HepG2 (cell line): ENCODE measurements around the gene ACTR6. TPM values are rescaled to one million over a fixed set of nuclear protein-coding genes. Genes with fewer than 3 reads are reported as not detected.

ENCODE experiments used
- ATAC-seq: fragments of 200-7000 bp; cut with Tn5 transposase; 3 replicates; pipeline ENCODE4 v1.9.1; 2020; ENCODE audit warnings: mild to moderate bottlenecking, moderate library complexity
- BruUV-seq: library from RNA; stranded (reverse); fragments of 400-500 nt; replicated peaks from 2 replicates; lab custom pipeline; 2021; lab: Mats Ljungman, UMichigan
- CTCF ChIA-PET: fragments of 300-600 bp; formaldehyde crosslinking; extraction: SDS; loops from one replicate; lab custom pipeline; 2021; ENCODE audit warnings: low total read pairs, inconsistent platforms, low intra/inter-chr PET ratio; lab: Yijun Ruan, JAX
- POLR2A ChIA-PET: fragments of 350-600 bp; sonication (Branson Sonifier 250); formaldehyde crosslinking; loops from one replicate; lab custom pipeline; 2020; ENCODE audit warnings: antibody characterized with exemption, inconsistent platforms; lab: Yijun Ruan, JAX
- DNase-seq: peaks from one replicate; pipeline ENCODE4 v3.0.0-alpha.2; 2015; ENCODE audit warnings: low spot score
- FAIRE-seq: peaks from 3 replicates; lab custom pipeline; 2011; peaks lifted over from hg19 to GRCh38; lab: Jason Lieb, UNC
- H2AFZ ChIP-seq: one replicate; pipeline ENCODE4 v1.6.1; 2011; ENCODE audit warnings: low read length, inconsistent platforms
- H3K27ac ChIP-seq: fragments of 300-600 bp; 3 replicates; pipeline ENCODE4 v1.8.0; 2011; ENCODE audit warnings: mixed run types, mild to moderate bottlenecking, mixed read lengths, low read length, inconsistent platforms; ENCODE audit not compliant: insufficient read depth; ENCODE audit errors: extremely low read length
- H3K27me3 ChIP-seq, 2 experiments: fragments of 200-600 bp in 1 of 2; 2 replicates in 1 of 2; 3 replicates in 1 of 2; pipeline versions ENCODE4 v1.6.0 to v1.8.0; 2011; ENCODE audit warnings: low read length in 2 of 2, mild to moderate bottlenecking in 2 of 2, moderate library complexity in 2 of 2, inconsistent platforms in 1 of 2; ENCODE audit not compliant: insufficient read depth in 2 of 2, control insufficient read depth in 1 of 2
- H3K36me3 ChIP-seq, 2 experiments: fragments of 200-600 bp in 1 of 2; replicated peaks in 1 of 2; 2 replicates in 1 of 2; 3 replicates in 1 of 2; pipeline versions ENCODE4 v1.5.1 to v1.8.0; 2011; ENCODE audit warnings: low read length in 2 of 2, inconsistent platforms in 1 of 2; ENCODE audit not compliant: insufficient read depth in 2 of 2, control insufficient read depth in 1 of 2
- H3K4me1 ChIP-seq: 2 replicates; pipeline ENCODE4 v1.5.1; 2012; ENCODE audit warnings: low read length, inconsistent platforms; ENCODE audit not compliant: insufficient read depth
- H3K4me2 ChIP-seq: 2 replicates; pipeline ENCODE4 v1.6.0; 2011; ENCODE audit warnings: low read depth, low read length, inconsistent platforms
- H3K4me3 ChIP-seq, 3 experiments: fragments of 200-600 bp in 1 of 3; sonication (generic), shearing (Covaris generic) in 1 of 3; replicated peaks in 1 of 3; 2 replicates each; pipeline ENCODE4 v1.5.1; 2011 to 2016; ENCODE audit warnings: low read length in 3 of 3, inconsistent platforms in 2 of 3, low read depth in 2 of 3, mild to moderate bottlenecking in 2 of 3, control low read depth in 1 of 3, mixed read lengths in 1 of 3; ENCODE audit not compliant: insufficient read depth in 1 of 3
- H3K79me2 ChIP-seq: one replicate; pipeline ENCODE4 v1.6.1; 2011; ENCODE audit warnings: low read length, inconsistent platforms; ENCODE audit not compliant: insufficient read depth
- H3K9ac ChIP-seq: 2 replicates; pipeline ENCODE4 v1.6.0; 2011; ENCODE audit warnings: mild to moderate bottlenecking, low read depth, low read length, inconsistent platforms; ENCODE audit not compliant: insufficient read depth
- H3K9me3 ChIP-seq: 2 replicates; pipeline ENCODE4 v1.5.1; 2012; ENCODE audit warnings: mild to moderate bottlenecking, low read length
- H4K20me1 ChIP-seq: 2 replicates; pipeline ENCODE4 v1.6.0; 2011; ENCODE audit warnings: inconsistent platforms, mild to moderate bottlenecking, low read length, moderate library complexity; ENCODE audit not compliant: insufficient read depth
- AHDC1 ChIP-seq: sonication (generic); formaldehyde crosslinking; IDR thresholded peaks from 2 replicates; pipeline ENCODE4 v1.5.1; 2020; ENCODE audit warnings: mild to moderate bottlenecking, missing genetic modification reagents, borderline replicate concordance
- CBFB ChIP-seq: sonication (generic); formaldehyde crosslinking; IDR thresholded peaks from 2 replicates; pipeline ENCODE4 v1.4.0; 2020; ENCODE audit warnings: missing genetic modification reagents
- FOXA1 ChIP-seq, 2 experiments: fragments of 450-650 bp in 1 of 2; sonication (generic) in 1 of 2; formaldehyde crosslinking in 1 of 2; IDR thresholded peaks; 2 replicates each; pipeline versions ENCODE4 v1.4.0 to v1.6.1; 2016 to 2020; ENCODE audit warnings: missing genetic modification reagents in 1 of 2
- NFKB2 ChIP-seq: sonication (generic); formaldehyde crosslinking; IDR thresholded peaks from 2 replicates; pipeline ENCODE4 v1.4.0; 2020; ENCODE audit warnings: missing genetic modification reagents, borderline replicate concordance
- STAT5B ChIP-seq: sonication (generic); formaldehyde crosslinking; IDR thresholded peaks from 2 replicates; pipeline ENCODE4 v1.4.0; 2020; ENCODE audit warnings: missing genetic modification reagents
- YEATS2 ChIP-seq: sonication (generic); formaldehyde crosslinking; IDR thresholded peaks from 2 replicates; pipeline ENCODE4 v1.4.0; 2020; ENCODE audit warnings: missing genetic modification reagents, borderline replicate concordance
- ZNF280D ChIP-seq: sonication (generic); formaldehyde crosslinking; IDR thresholded peaks from 2 replicates; pipeline ENCODE4 v1.5.1; 2020; ENCODE audit warnings: mild to moderate bottlenecking, missing genetic modification reagents
- ZNF839 ChIP-seq: sonication (generic); formaldehyde crosslinking; IDR thresholded peaks from 2 replicates; pipeline ENCODE4 v1.4.0; 2020; ENCODE audit warnings: missing genetic modification reagents, mild to moderate bottlenecking, borderline replicate concordance
- WGBS: methylation state at CpG from one replicate; pipeline ENCODE4 v1.1.6; 2017; ENCODE audit warnings: low lambda C conversion rate; 5-methylcytosine and 5-hydroxymethylcytosine counted together
- in situ Hi-C: cut with HindIII; loops from 2 replicates; pipeline ENCODE4 v1.10.0; 2017; ENCODE audit warnings: low pct_unique_long_range_greater_than_20kb; ENCODE audit not compliant: extremely low pct_ligation_motif_present
- intact Hi-C: fragments of 100-400 bp; cut with micrococcal nuclease; formaldehyde crosslinking; loops from one replicate; pipeline ENCODE4 v1.10.0; 2022; ENCODE audit not compliant: unreplicated experiment
- polyA plus RNA-seq, 8 experiments: library from polyadenylated mRNA; depleted of rRNA in 3 of 8; stranded (reverse) in 7 of 8; unstranded in 1 of 8; fragments of >200 nt; fragmentation: Illumina TruSeq in 4 of 8; extraction: Trizol in 4 of 8; gene quantifications; 2 replicates each; pipeline versions ENCODE4 v1.2.1 to v1.2.3, GENCODE V29; 2011 to 2016; ENCODE audit warnings: low read depth in 4 of 8, missing spikeins in 1 of 8, mixed read lengths in 1 of 8; ENCODE audit not compliant: insufficient read depth in 1 of 8
- total RNA-seq, 5 experiments: library from RNA; depleted of rRNA; stranded (reverse); fragments of >200 nt; fragmentation: Illumina TruSeq; extraction: Trizol; gene quantifications; 2 replicates each; pipeline ENCODE4 v1.2.3, GENCODE V29; 2016; ENCODE audit warnings: low read depth in 1 of 5
- TF ChIP-seq, protein P1 (sequence below): sonication (generic); formaldehyde crosslinking; IDR thresholded peaks from 2 replicates; pipeline ENCODE4 v1.4.0; 2020; ENCODE audit warnings: missing genetic modification reagents, borderline replicate concordance

ACTR6 gene
- total and polyA plus RNA-seq, 2 of the 13 experiments (the other 11 are each of a cell fraction or from before 2014, with no cell fraction given), result 12.9 to 22.4 TPM

DNA sequence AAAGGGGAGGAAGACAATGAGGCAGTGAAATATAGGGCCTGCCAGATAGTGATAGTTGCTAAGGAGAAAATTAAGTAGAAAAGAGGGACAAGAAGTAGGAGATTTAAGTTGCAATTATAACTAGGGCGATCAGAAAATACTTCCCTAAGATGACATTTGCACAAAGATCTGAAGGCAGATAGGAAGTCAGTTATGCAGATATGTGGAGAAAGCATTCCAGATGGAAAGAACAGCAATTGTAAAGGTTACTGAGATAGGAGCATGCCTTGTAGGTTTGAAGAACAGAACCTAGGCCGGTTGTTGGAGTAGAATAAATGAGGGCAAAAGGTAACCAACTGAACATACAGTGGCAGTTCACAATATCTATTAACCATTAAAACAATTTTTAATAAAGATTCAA lies 21.4 kb upstream of the ACTR6 start:
- FAIRE-seq (no peak), DNase-seq (no peak), ATAC-seq (no peak)
- 96% methylated on average over 2 of the region's 2 CpGs for WGBS
- intact Hi-C loops (no loop called here), in situ Hi-C loops (no loop called here)
- no peaks in the 10 kb centered on the region for H4K20me1 ChIP-seq
- no peak overlapping the region for H2AFZ ChIP-seq
- peaks cover 0 to 13% of the 10 kb centered on the region in 2 experiments; a peak in 1 of 5 replicates for H3K36me3 ChIP-seq
- peaks cover 14% of the 10 kb centered on the region for H3K4me1 ChIP-seq
- H3K4me3 ChIP-seq, result no peak overlapping the region
- H3K27me3 ChIP-seq, result no peaks in the 10 kb centered on the region
- H3K27ac ChIP-seq, result no peak overlapping the region
- no peak overlapping the region for H3K9ac ChIP-seq
- BruUV-seq, result no TSS peak
- H3K4me2 ChIP-seq, result no peak overlapping the region
- ChIA-PET POLR2A (no interaction called here), CTCF (no interaction called here)
- H3K79me2 ChIP-seq, result no peaks in the 10 kb centered on the region
- H3K9me3 ChIP-seq, result no peaks in the 10 kb centered on the region
- no peak for TF ChIP-seq STAT5B
- no peak for TF ChIP-seq ZNF280D (CRISPR knock-in tag)
- no peak for TF ChIP-seq ZNF839
- TF ChIP-seq NFKB2, result no peak
- TF ChIP-seq FOXA1 (IDR thresholded peaks at IDR 0.05), result no peak
- TF ChIP-seq FOXA1 (CRISPR knock-in tag; IDR thresholded peaks at IDR 0.05), result no peak
- no peak for TF ChIP-seq YEATS2 (CRISPR knock-in tag)
- no peak for TF ChIP-seq AHDC1 (CRISPR knock-in tag)
- TF ChIP-seq, protein P1, sequence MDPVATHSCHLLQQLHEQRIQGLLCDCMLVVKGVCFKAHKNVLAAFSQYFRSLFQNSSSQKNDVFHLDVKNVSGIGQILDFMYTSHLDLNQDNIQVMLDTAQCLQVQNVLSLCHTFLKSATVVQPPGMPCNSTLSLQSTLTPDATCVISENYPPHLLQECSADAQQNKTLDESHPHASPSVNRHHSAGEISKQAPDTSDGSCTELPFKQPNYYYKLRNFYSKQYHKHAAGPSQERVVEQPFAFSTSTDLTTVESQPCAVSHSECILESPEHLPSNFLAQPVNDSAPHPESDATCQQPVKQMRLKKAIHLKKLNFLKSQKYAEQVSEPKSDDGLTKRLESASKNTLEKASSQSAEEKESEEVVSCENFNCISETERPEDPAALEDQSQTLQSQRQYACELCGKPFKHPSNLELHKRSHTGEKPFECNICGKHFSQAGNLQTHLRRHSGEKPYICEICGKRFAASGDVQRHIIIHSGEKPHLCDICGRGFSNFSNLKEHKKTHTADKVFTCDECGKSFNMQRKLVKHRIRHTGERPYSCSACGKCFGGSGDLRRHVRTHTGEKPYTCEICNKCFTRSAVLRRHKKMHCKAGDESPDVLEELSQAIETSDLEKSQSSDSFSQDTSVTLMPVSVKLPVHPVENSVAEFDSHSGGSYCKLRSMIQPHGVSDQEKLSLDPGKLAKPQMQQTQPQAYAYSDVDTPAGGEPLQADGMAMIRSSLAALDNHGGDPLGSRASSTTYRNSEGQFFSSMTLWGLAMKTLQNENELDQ, result no peak
- no peak for TF ChIP-seq CBFB (CRISPR knock-in tag)
